HepG2 (cell line): ENCODE results near the gene VEZF1. TPM values are rescaled to one million over a fixed set of nuclear protein-coding genes. Genes with fewer than 3 reads are reported as not detected.

Experiments
- CBX2 ChIP-seq, 2 experiments: fragments of 200-600 bp in 1 of 2; sonication (generic); formaldehyde crosslinking in 1 of 2; IDR thresholded peaks; 2 replicates each; pipeline versions ENCODE4 v1.7.0 to v1.8.1; 2018 to 2022; ENCODE audit warnings: low read depth in 2 of 2, low read length in 1 of 2, mild to moderate bottlenecking in 1 of 2, missing genetic modification reagents in 1 of 2
- DBP ChIP-seq: sonication (generic); formaldehyde crosslinking; IDR thresholded peaks from 2 replicates; pipeline ENCODE4 v1.4.0; 2020; ENCODE audit warnings: missing genetic modification reagents; ENCODE audit errors: not compliant biosample characterization
- DMTF1 ChIP-seq: sonication (generic); formaldehyde crosslinking; IDR thresholded peaks from 2 replicates; pipeline ENCODE4 v1.4.0; 2020; ENCODE audit warnings: mild to moderate bottlenecking, missing genetic modification reagents
- FOSL1 ChIP-seq: sonication (generic); formaldehyde crosslinking; IDR thresholded peaks from 2 replicates; pipeline ENCODE4 v1.9.0; 2021; ENCODE audit warnings: missing genetic modification reagents, borderline replicate concordance
- HES4 ChIP-seq: sonication (generic); formaldehyde crosslinking; IDR thresholded peaks from 2 replicates; pipeline ENCODE4 v1.9.0; 2021; ENCODE audit warnings: mild to moderate bottlenecking, missing genetic modification reagents, borderline replicate concordance
- SRSF1 ChIP-seq: fragments of 200-400 bp; formaldehyde crosslinking; optimal IDR thresholded peaks from 2 replicates; pipeline ENCODE3; 2017; ENCODE audit warnings: mild to moderate bottlenecking, low read depth, low read length, moderate library complexity
- ZNF296 ChIP-seq: sonication (generic); formaldehyde crosslinking; conservative IDR thresholded peaks from 2 replicates; pipeline ENCODE4 v1.5.0; 2020; ENCODE audit warnings: mild to moderate bottlenecking, missing genetic modification reagents
- ZNF563 ChIP-seq: sonication (generic); formaldehyde crosslinking; IDR thresholded peaks from 2 replicates; pipeline ENCODE4 v1.8.0; 2022; ENCODE audit warnings: mild to moderate bottlenecking, moderate library complexity, missing genetic modification reagents
- ZNF713 ChIP-seq: sonication (generic); formaldehyde crosslinking; IDR thresholded peaks from 2 replicates; pipeline ENCODE4 v1.4.0; 2020; ENCODE audit warnings: mild to moderate bottlenecking, missing genetic modification reagents
- polyA plus RNA-seq, 8 experiments: library from polyadenylated mRNA; depleted of rRNA in 3 of 8; stranded (reverse) in 7 of 8; unstranded in 1 of 8; fragments of >200 nt; fragmentation: Illumina TruSeq in 4 of 8; extraction: Trizol in 4 of 8; gene quantifications; 2 replicates each; pipeline versions ENCODE4 v1.2.1 to v1.2.3, GENCODE V29; 2011 to 2016; ENCODE audit warnings: low read depth in 4 of 8, missing spikeins in 1 of 8, mixed read lengths in 1 of 8; ENCODE audit not compliant: insufficient read depth in 1 of 8
- total RNA-seq, 5 experiments: library from RNA; depleted of rRNA; stranded (reverse); fragments of >200 nt; fragmentation: Illumina TruSeq; extraction: Trizol; gene quantifications; 2 replicates each; pipeline ENCODE4 v1.2.3, GENCODE V29; 2016; ENCODE audit warnings: low read depth in 1 of 5
- TF ChIP-seq, protein P1 (sequence below): sonication (generic); formaldehyde crosslinking; IDR thresholded peaks from 2 replicates; pipeline ENCODE4 v1.4.0; 2020; ENCODE audit warnings: missing genetic modification reagents
- TF ChIP-seq, protein P2 (sequence below): sonication (generic); formaldehyde crosslinking; IDR thresholded peaks from 2 replicates; pipeline ENCODE4 v1.4.0; 2020; ENCODE audit warnings: missing genetic modification reagents
- TF ChIP-seq, protein P3 (sequence below): sonication (generic); formaldehyde crosslinking; IDR thresholded peaks from 2 replicates; pipeline ENCODE4 v1.4.0; 2020; ENCODE audit warnings: missing genetic modification reagents
- TF ChIP-seq, protein P4 (sequence below): sonication (generic); formaldehyde crosslinking; IDR thresholded peaks from 2 replicates; pipeline ENCODE4 v1.9.0; 2021; ENCODE audit warnings: missing genetic modification reagents, mild to moderate bottlenecking, borderline replicate concordance

VEZF1 gene
- total and polyA plus RNA-seq, 2 of the 13 experiments (the other 11 are each of a cell fraction or from before 2014, with no cell fraction given), result 45.9 to 49.7 TPM

GRCh38 chr17:57987581-57988300 lies at the start of gene VEZF1 (continued):
- TF ChIP-seq DMTF1 (CRISPR knock-in tag), result no peak
- no peak for TF ChIP-seq ZNF713 (CRISPR knock-in tag)
- TF ChIP-seq HES4 (CRISPR knock-in tag), result no peak; the same call in 1 of the 2 replicates
- peak; percentile 85 for TF ChIP-seq SRSF1
- TF ChIP-seq, protein P1, sequence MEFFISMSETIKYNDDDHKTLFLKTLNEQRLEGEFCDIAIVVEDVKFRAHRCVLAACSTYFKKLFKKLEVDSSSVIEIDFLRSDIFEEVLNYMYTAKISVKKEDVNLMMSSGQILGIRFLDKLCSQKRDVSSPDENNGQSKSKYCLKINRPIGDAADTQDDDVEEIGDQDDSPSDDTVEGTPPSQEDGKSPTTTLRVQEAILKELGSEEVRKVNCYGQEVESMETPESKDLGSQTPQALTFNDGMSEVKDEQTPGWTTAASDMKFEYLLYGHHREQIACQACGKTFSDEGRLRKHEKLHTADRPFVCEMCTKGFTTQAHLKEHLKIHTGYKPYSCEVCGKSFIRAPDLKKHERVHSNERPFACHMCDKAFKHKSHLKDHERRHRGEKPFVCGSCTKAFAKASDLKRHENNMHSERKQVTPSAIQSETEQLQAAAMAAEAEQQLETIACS (CRISPR knock-in tag), result no peak
- no peak for TF ChIP-seq FOSL1 (CRISPR knock-in tag)
- no peak for TF ChIP-seq DBP
- TF ChIP-seq, protein P2, sequence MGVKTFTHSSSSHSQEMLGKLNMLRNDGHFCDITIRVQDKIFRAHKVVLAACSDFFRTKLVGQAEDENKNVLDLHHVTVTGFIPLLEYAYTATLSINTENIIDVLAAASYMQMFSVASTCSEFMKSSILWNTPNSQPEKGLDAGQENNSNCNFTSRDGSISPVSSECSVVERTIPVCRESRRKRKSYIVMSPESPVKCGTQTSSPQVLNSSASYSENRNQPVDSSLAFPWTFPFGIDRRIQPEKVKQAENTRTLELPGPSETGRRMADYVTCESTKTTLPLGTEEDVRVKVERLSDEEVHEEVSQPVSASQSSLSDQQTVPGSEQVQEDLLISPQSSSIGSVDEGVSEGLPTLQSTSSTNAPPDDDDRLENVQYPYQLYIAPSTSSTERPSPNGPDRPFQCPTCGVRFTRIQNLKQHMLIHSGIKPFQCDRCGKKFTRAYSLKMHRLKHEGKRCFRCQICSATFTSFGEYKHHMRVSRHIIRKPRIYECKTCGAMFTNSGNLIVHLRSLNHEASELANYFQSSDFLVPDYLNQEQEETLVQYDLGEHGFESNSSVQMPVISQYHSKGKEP (CRISPR knock-in tag), result no peak
- TF ChIP-seq, protein P3, sequence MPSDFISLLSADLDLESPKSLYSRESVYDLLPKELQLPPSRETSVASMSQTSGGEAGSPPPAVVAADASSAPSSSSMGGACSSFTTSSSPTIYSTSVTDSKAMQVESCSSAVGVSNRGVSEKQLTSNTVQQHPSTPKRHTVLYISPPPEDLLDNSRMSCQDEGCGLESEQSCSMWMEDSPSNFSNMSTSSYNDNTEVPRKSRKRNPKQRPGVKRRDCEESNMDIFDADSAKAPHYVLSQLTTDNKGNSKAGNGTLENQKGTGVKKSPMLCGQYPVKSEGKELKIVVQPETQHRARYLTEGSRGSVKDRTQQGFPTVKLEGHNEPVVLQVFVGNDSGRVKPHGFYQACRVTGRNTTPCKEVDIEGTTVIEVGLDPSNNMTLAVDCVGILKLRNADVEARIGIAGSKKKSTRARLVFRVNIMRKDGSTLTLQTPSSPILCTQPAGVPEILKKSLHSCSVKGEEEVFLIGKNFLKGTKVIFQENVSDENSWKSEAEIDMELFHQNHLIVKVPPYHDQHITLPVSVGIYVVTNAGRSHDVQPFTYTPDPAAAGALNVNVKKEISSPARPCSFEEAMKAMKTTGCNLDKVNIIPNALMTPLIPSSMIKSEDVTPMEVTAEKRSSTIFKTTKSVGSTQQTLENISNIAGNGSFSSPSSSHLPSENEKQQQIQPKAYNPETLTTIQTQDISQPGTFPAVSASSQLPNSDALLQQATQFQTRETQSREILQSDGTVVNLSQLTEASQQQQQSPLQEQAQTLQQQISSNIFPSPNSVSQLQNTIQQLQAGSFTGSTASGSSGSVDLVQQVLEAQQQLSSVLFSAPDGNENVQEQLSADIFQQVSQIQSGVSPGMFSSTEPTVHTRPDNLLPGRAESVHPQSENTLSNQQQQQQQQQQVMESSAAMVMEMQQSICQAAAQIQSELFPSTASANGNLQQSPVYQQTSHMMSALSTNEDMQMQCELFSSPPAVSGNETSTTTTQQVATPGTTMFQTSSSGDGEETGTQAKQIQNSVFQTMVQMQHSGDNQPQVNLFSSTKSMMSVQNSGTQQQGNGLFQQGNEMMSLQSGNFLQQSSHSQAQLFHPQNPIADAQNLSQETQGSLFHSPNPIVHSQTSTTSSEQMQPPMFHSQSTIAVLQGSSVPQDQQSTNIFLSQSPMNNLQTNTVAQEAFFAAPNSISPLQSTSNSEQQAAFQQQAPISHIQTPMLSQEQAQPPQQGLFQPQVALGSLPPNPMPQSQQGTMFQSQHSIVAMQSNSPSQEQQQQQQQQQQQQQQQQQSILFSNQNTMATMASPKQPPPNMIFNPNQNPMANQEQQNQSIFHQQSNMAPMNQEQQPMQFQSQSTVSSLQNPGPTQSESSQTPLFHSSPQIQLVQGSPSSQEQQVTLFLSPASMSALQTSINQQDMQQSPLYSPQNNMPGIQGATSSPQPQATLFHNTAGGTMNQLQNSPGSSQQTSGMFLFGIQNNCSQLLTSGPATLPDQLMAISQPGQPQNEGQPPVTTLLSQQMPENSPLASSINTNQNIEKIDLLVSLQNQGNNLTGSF (CRISPR knock-in tag), result peak; percentile 43; the same call in 1 of the 2 replicates
- no peak for TF ChIP-seq CBX2 (IDR thresholded peaks at IDR 0.05; ENCODE audit: low read depth, low read length)
- TF ChIP-seq CBX2 (CRISPR knock-in tag; IDR thresholded peaks at IDR 0.05; ENCODE audit: low read depth), result no peak
- no peak for TF ChIP-seq ZNF296 (CRISPR knock-in tag)
- TF ChIP-seq, protein P4, sequence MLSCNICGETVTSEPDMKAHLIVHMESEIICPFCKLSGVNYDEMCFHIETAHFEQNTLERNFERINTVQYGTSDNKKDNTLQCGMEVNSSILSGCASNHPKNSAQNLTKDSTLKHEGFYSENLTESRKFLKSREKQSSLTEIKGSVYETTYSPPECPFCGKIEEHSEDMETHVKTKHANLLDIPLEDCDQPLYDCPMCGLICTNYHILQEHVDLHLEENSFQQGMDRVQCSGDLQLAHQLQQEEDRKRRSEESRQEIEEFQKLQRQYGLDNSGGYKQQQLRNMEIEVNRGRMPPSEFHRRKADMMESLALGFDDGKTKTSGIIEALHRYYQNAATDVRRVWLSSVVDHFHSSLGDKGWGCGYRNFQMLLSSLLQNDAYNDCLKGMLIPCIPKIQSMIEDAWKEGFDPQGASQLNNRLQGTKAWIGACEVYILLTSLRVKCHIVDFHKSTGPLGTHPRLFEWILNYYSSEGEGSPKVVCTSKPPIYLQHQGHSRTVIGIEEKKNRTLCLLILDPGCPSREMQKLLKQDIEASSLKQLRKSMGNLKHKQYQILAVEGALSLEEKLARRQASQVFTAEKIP (CRISPR knock-in tag), result no peak
- 0 out of 2 replicates have a peak, but pooled peaks have one; percentile 51 for TF ChIP-seq ZNF563 (CRISPR knock-in tag)
